Mucosa of descending colon (tissue), 3 donors: Measurements from ENCODE around the gene TICRR. TPM values are rescaled to one million over a fixed set of nuclear protein-coding genes. Genes with fewer than 3 reads are reported as not detected.

Experiments
- ATAC-seq: fragments of 200-7000 bp; cut with Tn5 transposase; one replicate; pipeline ENCODE4 v1.9.1; 2020; ENCODE audit warnings: mild to moderate bottlenecking, moderate library complexity
- DNase-seq, 3 donors: peaks; one replicate each; pipeline ENCODE4 v3.0.0-alpha.2; 2020
- H3K36me3 ChIP-seq: fragments of 200-600 bp; one replicate; pipeline ENCODE4 v1.8.0; 2021; ENCODE audit warnings: low read depth, mild to moderate bottlenecking
- H3K4me1 ChIP-seq: fragments of 200-600 bp; one replicate; pipeline ENCODE4 v1.8.0; 2021; ENCODE audit warnings: low read depth, mild to moderate bottlenecking
- H3K4me3 ChIP-seq: fragments of 200-600 bp; one replicate; pipeline ENCODE4 v1.8.0; 2021; ENCODE audit warnings: mild to moderate bottlenecking
- H3K9me3 ChIP-seq: fragments of 200-600 bp; one replicate; pipeline ENCODE4 v1.8.0; 2021; ENCODE audit warnings: mild to moderate bottlenecking
- intact Hi-C, 2 donors: fragments of 100-400 bp; cut with DNase I in 1 of 2; cut with micrococcal nuclease in 1 of 2; formaldehyde crosslinking; loops; one replicate each; pipeline versions ENCODE4 v1.11.0 to v1.11.1; 2022; cut with DNase I, micrococcal nuclease
- long read RNA-seq, 2 donors: library from polyadenylated mRNA; unstranded; transcript quantifications; one replicate each; pipeline ENCODE4 v2.0.0, GENCODE V29; 2019 to 2021
- total RNA-seq, 3 donors: library from RNA; stranded (reverse); fragmentation: NEBNext Ultra II Directional in 2 of 3; extraction: Animal tissue kit (Norgen Biotek cat#: 25700) in 2 of 3; gene quantifications; one replicate each; pipeline versions ENCODE4 v1.2.1 to v1.2.4, GENCODE V29; 2021 to 2023
- TF ChIP-seq, protein P1 (sequence below): fragments of 200-600 bp; IDR thresholded peaks from one replicate; pipeline ENCODE4 v1.8.0; 2022; ENCODE audit warnings: antibody characterized with exemption, mild to moderate bottlenecking
- donor health status: DM: no; HTN: no; CAD: no; lungs with moderate emphysema.
- donor health status: DM: no; HTN: no; CAD: no.
- donor health status: DM: no; HTN: yes; CAD: no.

Gene TICRR, protein sequence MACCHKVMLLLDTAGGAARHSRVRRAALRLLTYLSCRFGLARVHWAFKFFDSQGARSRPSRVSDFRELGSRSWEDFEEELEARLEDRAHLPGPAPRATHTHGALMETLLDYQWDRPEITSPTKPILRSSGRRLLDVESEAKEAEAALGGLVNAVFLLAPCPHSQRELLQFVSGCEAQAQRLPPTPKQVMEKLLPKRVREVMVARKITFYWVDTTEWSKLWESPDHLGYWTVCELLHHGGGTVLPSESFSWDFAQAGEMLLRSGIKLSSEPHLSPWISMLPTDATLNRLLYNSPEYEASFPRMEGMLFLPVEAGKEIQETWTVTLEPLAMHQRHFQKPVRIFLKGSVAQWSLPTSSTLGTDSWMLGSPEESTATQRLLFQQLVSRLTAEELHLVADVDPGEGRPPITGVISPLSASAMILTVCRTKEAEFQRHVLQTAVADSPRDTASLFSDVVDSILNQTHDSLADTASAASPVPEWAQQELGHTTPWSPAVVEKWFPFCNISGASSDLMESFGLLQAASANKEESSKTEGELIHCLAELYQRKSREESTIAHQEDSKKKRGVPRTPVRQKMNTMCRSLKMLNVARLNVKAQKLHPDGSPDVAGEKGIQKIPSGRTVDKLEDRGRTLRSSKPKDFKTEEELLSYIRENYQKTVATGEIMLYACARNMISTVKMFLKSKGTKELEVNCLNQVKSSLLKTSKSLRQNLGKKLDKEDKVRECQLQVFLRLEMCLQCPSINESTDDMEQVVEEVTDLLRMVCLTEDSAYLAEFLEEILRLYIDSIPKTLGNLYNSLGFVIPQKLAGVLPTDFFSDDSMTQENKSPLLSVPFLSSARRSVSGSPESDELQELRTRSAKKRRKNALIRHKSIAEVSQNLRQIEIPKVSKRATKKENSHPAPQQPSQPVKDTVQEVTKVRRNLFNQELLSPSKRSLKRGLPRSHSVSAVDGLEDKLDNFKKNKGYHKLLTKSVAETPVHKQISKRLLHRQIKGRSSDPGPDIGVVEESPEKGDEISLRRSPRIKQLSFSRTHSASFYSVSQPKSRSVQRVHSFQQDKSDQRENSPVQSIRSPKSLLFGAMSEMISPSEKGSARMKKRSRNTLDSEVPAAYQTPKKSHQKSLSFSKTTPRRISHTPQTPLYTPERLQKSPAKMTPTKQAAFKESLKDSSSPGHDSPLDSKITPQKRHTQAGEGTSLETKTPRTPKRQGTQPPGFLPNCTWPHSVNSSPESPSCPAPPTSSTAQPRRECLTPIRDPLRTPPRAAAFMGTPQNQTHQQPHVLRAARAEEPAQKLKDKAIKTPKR (N-terminal part only)
- 1 to 10 TPM; 1.0 to 4.4 (median 1.6) TPM for total RNA-seq
- long read RNA-seq, donor 1, result 0 reads
- long read RNA-seq, donor 2, result 0 reads

DNA sequence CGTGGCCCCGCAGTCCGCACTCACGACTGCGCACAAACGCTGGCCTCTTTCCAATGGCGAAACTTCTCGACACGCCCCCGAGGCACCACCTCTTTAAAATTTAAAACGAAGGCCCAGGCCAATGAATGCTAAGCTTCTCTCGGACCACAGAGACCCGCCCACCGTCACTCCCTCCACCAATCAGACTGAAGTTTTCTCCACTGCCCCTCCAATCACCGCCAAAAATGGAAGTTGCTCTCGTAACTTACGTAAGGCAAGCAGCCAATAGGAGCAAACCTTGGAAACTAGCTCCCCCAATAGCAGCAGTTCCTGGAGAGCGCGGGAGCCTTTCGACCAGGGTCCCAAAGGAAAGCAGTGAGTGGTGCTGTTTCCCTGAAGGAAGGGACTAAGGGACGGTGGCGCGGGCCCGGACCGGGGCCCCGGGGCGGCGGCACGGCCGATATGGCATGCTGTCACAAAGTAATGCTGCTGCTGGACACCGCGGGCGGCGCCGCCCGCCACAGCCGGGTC, at the start of gene TICRR:
TSS of gene TICRR (plus strand) at position 324 of the 510 bp plus-strand sequence. CDS start at position 442, 118 bp downstream.
- no peaks in the 10 kb centered on the region for H3K9me3 ChIP-seq
- intact Hi-C loops, result no loop called here

DNA sequence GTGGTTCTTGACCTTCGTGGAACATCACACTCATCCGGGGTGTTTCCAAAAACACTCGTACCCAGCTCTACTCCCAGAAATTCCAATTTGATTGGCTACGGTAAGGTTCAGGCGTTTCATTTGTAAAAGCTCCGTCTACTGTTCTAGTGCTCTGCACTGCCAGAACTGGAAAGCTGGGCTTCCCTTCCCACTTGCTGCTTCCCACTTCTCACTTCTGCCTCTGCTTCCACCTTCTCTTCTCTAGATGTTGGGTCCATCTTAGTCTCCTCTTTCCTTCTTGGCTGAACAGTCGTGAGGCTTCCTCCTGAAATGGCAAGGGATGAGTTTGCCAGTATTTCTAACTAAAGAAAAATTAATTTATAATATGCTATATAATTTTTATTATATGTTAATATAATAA, 49.1 kb upstream of the TICRR start:
- intact Hi-C loops, result no loop called here
- H3K9me3 ChIP-seq, result no peaks in the 10 kb centered on the region
- TF ChIP-seq, protein P1, sequence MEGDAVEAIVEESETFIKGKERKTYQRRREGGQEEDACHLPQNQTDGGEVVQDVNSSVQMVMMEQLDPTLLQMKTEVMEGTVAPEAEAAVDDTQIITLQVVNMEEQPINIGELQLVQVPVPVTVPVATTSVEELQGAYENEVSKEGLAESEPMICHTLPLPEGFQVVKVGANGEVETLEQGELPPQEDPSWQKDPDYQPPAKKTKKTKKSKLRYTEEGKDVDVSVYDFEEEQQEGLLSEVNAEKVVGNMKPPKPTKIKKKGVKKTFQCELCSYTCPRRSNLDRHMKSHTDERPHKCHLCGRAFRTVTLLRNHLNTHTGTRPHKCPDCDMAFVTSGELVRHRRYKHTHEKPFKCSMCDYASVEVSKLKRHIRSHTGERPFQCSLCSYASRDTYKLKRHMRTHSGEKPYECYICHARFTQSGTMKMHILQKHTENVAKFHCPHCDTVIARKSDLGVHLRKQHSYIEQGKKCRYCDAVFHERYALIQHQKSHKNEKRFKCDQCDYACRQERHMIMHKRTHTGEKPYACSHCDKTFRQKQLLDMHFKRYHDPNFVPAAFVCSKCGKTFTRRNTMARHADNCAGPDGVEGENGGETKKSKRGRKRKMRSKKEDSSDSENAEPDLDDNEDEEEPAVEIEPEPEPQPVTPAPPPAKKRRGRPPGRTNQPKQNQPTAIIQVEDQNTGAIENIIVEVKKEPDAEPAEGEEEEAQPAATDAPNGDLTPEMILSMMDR, result no peak
- H3K4me1 ChIP-seq, result no peaks in the 10 kb centered on the region
- no peak for DNase-seq
- no peaks in the 10 kb centered on the region for H3K36me3 ChIP-seq
- ATAC-seq, result no peak
- H3K4me3 ChIP-seq, result no peak overlapping the region

More for the DNA sequence above, at the start of gene TICRR:
- TF ChIP-seq, protein P1, result no peak
- H3K36me3 ChIP-seq, result no peaks in the 10 kb centered on the region
- H3K4me1 ChIP-seq, result peaks cover 5% of the 10 kb centered on the region
- ATAC-seq, result peak; percentile 99
- H3K4me3 ChIP-seq, result peak within 1 kb of the TSS; percentile 35
- peak; percentile 94 to 98 (median 95) for DNase-seq

DNA sequence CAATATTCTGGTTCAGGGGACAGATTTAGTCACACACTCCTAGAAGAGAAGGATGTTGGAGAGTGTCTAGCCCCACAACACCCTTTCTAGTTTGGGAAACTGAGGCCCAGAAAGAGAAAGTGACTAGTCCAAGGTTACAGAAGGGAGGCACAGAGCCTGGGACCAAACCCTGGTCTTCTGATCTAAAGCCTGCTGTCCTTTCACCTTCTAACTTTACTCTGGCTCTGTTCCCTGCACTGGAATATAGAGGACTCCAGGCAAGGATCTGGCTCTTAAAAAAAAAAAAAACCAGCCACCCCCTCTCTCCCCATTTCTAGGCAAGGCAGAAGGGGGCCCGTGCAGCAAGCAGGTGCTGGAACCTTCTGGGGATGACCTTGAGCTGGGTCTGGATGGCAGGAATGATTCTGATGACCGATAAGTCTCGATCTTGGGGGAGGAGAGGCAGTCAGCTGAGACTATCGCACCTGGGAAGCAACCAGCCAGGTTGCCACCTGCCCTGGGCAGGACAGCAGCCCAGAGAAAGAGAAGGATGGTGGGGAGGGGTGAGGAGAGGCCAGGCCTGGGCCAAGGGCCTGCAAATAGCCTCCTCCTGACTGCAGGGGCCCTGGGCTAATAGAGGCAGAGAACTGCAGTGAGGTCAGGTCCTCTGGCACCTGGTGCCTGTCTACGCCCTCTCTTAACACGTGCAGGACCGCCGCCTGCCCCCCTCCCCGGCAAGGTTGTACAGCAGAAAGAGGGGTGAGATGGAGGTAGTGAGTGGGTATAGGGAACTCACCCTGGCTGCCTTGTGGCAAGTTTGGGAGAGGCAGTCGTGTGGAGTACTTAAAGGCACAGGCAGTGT, 48.4 kb upstream of the TICRR start:
- no peaks in the 10 kb centered on the region for H3K9me3 ChIP-seq
- intact Hi-C loops, result no loop called here
- H3K36me3 ChIP-seq, result no peaks in the 10 kb centered on the region
- no peaks in the 10 kb centered on the region for H3K4me1 ChIP-seq
- H3K4me3 ChIP-seq, result no peak overlapping the region
- TF ChIP-seq, protein P1, result no peak
- no peak for DNase-seq
- ATAC-seq, result no peak

DNA sequence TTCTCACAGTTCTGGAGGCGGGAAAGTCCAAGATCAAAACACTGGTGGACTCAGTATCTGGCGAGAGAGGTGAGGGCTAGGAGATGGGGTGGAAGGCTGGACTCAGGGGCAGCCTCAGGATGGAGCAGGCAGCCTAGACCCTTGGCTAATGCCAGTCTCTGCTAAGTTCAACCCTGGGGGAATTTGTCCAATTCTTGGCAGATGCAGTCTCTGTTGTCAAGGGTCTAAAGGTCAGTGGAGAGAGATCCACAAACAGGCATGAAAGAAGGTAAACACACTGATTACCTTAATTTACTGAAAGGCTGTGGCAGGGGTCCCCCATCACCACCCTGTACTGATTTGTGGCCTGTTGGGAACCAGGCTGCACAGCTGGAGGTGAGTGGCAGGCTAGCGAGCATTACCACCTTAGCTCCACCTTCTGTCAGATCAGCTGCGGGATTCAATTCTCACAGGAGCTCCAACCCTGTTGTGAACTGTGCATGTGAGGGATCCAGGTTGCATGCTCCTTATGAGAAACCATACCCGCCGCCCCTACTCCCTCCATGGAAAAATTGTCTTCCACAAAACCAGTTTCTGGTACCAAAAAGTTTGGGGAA, 46.4 kb upstream of the TICRR start:
- H3K4me3 ChIP-seq, result no peak overlapping the region
- intact Hi-C loops, result no loop called here
- ATAC-seq, result no peak

More for the DNA sequence above, 46.4 kb upstream of the TICRR start:
- no peaks in the 10 kb centered on the region for H3K4me1 ChIP-seq
- no peak for DNase-seq
- H3K9me3 ChIP-seq, result no peaks in the 10 kb centered on the region
- H3K36me3 ChIP-seq, result no peaks in the 10 kb centered on the region
- TF ChIP-seq, protein P1, result no peak
